ENCODE measurements around the gene CUX1. TPM values are rescaled to one million over a fixed set of nuclear protein-coding genes. Genes with fewer than 3 reads are reported as not detected.

The CUX1 gene
- total and polyA plus RNA-seq, 2 of the 13 experiments (the other 11 are each of a cell fraction or from before 2014, with no cell fraction given), result 13.7 to 14.9 TPM

- peak; percentile 20; the same call in 1 of the 2 replicates for TF ChIP-seq YEATS2 (CRISPR knock-in tag; IDR thresholded peaks at IDR 0.05; ENCODE audit: borderline replicate concordance)
- TF ChIP-seq ZNF17 (CRISPR knock-in tag; IDR thresholded peaks at IDR 0.05), result no peak
- TF ChIP-seq STAT6 (CRISPR knock-in tag; IDR thresholded peaks at IDR 0.05; ENCODE audit: borderline replicate concordance), result no peak
Measured at GRCh38 chr7:102236592-102237287, 419.3 kb downstream of the CUX1 start (continued).

GRCh38 chr7:102239206-102239820 is 421.9 kb downstream of the CUX1 start:
- no peaks in the 10 kb centered on the region for H3K9me3 ChIP-seq (ENCODE audit: low read length)
- H3K4me1 ChIP-seq (ENCODE audit: insufficient read depth, low read length), result peaks cover 7% of the 10 kb centered on the region
- H2AFZ ChIP-seq (ENCODE audit: low read length), result no peak overlapping the region
- peaks cover 24 to 34% of the 10 kb centered on the region in 2 experiments; a peak in 4 of 5 replicates for H3K36me3 ChIP-seq (replicated peaks in 1 of 2; ENCODE audit: control insufficient read depth in 1 of 2, insufficient read depth in 2 of 2, low read length in 2 of 2)
- POLR2A ChIA-PET, result no interaction called here
- no peak overlapping the region for H3K4me2 ChIP-seq (ENCODE audit: low read depth, low read length)
- no peak for DNase-seq (ENCODE audit: low spot score)
- intact Hi-C loops (cut with micrococcal nuclease; ENCODE audit: unreplicated experiment) (loop anchor here (10.0 kb wide), 2 partner anchors 85 to 695 kb away; no protein-coding TSS in a partner anchor), in situ Hi-C loops (cut with HindIII; ENCODE audit: extremely low pct_ligation_motif_present, low pct_unique_long_range_greater_than_20kb) (no loop called here)
- no peaks in the 10 kb centered on the region for H3K27me3 ChIP-seq (ENCODE audit: control insufficient read depth in 1 of 2, insufficient read depth in 2 of 2, low read length in 2 of 2)
- BruUV-seq (replicated peaks), result no TSS peak
- ATAC-seq, result no peak
- H4K20me1 ChIP-seq (ENCODE audit: insufficient read depth, low read length), result no peaks in the 10 kb centered on the region
- no peaks in the 10 kb centered on the region for H3K79me2 ChIP-seq (ENCODE audit: insufficient read depth, low read length)
- no peak overlapping the region for H3K4me3 ChIP-seq (replicated peaks in 1 of 3; ENCODE audit: insufficient read depth in 1 of 3, low read depth in 2 of 3, low read length in 3 of 3)
- CTCF ChIA-PET (ENCODE audit: low intra/inter-chr PET ratio, low total read pairs), result no interaction called here
- no peak for FAIRE-seq
- over 99% methylated on average over 29 of the region's 35 CpGs for WGBS (ENCODE audit: low lambda C conversion rate)
- no peak overlapping the region for H3K9ac ChIP-seq (ENCODE audit: insufficient read depth, low read depth, low read length)
- H3K27ac ChIP-seq (ENCODE audit: extremely low read length, insufficient read depth, low read length), result no peak overlapping the region
- TF ChIP-seq HBP1 (CRISPR knock-in tag; IDR thresholded peaks at IDR 0.05; ENCODE audit: low read depth), result no peak
- TF ChIP-seq ZNF136 (CRISPR knock-in tag; IDR thresholded peaks at IDR 0.05; ENCODE audit: low read depth), result no peak
- no peak for TF ChIP-seq FOXO4 (CRISPR knock-in tag; conservative IDR thresholded peaks at IDR 0.05)
- TF ChIP-seq NFAT5 (CRISPR knock-in tag; IDR thresholded peaks at IDR 0.05), result no peak
- TF ChIP-seq DNMT1 (CRISPR knock-in tag; IDR thresholded peaks at IDR 0.05), result no peak
- TF ChIP-seq MED8 (CRISPR knock-in tag; IDR thresholded peaks at IDR 0.05; ENCODE audit: insufficient replicate concordance), result no peak
- no peak for TF ChIP-seq ZNF709 (CRISPR knock-in tag; IDR thresholded peaks at IDR 0.05)
